ENCODE data around the gene FFAR2. TPM values are rescaled to one million over a fixed set of nuclear protein-coding genes. Genes with fewer than 3 reads are reported as not detected.

Gene FFAR2
- total and polyA plus RNA-seq, 4 donors = 0.25 to 0.84 (median 0.47) TPM

DNA sequence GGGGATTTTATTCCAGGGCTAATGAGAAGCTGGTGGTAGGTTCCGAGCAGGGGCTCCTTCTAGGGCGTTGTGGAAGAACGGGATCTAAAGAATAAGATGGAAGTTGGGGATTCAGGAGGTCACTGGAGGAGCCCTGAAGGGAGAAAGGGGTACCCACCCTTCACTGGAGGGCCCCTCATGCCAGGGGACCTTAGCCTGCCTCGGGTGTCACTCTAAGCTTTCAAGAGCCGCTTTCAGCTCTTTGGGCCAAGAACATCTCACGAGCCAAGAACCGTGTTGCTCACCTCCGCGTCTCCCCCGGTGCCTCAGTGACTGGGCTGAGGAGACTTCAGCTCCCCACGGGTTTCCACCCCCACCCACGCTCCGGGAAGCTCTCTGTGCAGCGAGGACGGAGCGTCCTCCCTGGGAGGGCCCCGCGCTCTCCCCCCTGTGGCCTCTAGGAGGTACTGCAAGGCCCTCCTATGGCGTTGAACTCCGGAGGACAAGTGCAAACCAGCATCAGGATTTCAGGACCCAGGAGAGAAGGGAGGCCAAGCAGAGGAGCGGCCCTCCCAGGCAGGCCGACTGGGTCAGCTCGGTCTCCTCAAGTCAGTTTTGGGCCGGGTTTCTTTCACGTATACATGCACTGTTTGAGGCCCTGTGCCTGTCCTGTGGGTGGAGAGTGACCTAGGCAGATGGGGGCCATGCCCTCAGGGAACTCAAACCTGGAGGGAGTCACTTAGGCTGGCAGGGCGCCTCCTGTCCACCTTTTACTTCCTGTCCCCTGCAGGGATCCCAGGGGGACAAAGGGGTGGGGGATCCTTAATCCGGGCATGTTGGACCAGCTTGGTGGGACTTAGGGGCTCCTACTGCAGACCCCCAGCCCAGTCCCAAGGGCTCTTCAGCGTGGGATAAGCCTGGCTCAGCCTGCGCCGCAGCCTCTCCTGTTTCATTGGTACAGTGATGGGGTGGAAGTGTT is 47.3 kb downstream of the FFAR2 start:
- peaks cover 0 to 6% (median 1%) of the 10 kb centered on the region in 4 donors for H3K4me1 ChIP-seq (ENCODE audit: control insufficient read depth in 4 of 4, insufficient read depth in 4 of 4, low read length in 3 of 4)
- TF ChIP-seq JUND (IDR thresholded peaks at IDR 0.05) = no peak
- peak; percentile 89 to 98 for TF ChIP-seq RAD21 (IDR thresholded peaks at IDR 0.05)
- TF ChIP-seq RXRA (IDR thresholded peaks at IDR 0.05) = peak in 1 of 2 donors; percentile 37
- TF ChIP-seq, protein P1, sequence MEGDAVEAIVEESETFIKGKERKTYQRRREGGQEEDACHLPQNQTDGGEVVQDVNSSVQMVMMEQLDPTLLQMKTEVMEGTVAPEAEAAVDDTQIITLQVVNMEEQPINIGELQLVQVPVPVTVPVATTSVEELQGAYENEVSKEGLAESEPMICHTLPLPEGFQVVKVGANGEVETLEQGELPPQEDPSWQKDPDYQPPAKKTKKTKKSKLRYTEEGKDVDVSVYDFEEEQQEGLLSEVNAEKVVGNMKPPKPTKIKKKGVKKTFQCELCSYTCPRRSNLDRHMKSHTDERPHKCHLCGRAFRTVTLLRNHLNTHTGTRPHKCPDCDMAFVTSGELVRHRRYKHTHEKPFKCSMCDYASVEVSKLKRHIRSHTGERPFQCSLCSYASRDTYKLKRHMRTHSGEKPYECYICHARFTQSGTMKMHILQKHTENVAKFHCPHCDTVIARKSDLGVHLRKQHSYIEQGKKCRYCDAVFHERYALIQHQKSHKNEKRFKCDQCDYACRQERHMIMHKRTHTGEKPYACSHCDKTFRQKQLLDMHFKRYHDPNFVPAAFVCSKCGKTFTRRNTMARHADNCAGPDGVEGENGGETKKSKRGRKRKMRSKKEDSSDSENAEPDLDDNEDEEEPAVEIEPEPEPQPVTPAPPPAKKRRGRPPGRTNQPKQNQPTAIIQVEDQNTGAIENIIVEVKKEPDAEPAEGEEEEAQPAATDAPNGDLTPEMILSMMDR (IDR thresholded peaks at IDR 0.05; ENCODE audit: low read depth, low read length, missing input control) = peak; percentile 98
- no peak for TF ChIP-seq YY1 (IDR thresholded peaks at IDR 0.05)
- peak in 1 of 2 donors; percentile 13 for TF ChIP-seq EGR1 (IDR thresholded peaks at IDR 0.05; ENCODE audit: low read depth in 2 of 2)
- TF ChIP-seq TAF1 (conservative IDR thresholded peaks at IDR 0.05) = no peak
- peak; percentile 56 for DNase-seq (ENCODE audit: low spot score)
- H3K36me3 ChIP-seq (ENCODE audit: control insufficient read depth in 4 of 4, insufficient read depth in 3 of 4, low read depth in 1 of 4, low read length in 3 of 4) = no peaks in the 10 kb centered on the region
- 28% methylated on average over 30 of the region's 30 CpGs for WGBS
- no peaks in the 10 kb centered on the region for H3K9me3 ChIP-seq (ENCODE audit: control insufficient read depth in 4 of 4, low read length in 3 of 4)
- peak overlapping the region in 1 of 2 donors; percentile 17 for H3K9ac ChIP-seq (ENCODE audit: low read depth in 1 of 2, low read length in 2 of 2)
- no peaks in the 10 kb centered on the region for H3K27me3 ChIP-seq (ENCODE audit: control insufficient read depth in 4 of 4, insufficient read depth in 4 of 4, low read length in 3 of 4)
- H3K4me3 ChIP-seq (ENCODE audit: low read depth in 1 of 3, low read length in 3 of 3) = no peak overlapping the region
- no peak overlapping the region for H3K27ac ChIP-seq (ENCODE audit: low read depth in 1 of 2, low read length in 2 of 2)

DNA sequence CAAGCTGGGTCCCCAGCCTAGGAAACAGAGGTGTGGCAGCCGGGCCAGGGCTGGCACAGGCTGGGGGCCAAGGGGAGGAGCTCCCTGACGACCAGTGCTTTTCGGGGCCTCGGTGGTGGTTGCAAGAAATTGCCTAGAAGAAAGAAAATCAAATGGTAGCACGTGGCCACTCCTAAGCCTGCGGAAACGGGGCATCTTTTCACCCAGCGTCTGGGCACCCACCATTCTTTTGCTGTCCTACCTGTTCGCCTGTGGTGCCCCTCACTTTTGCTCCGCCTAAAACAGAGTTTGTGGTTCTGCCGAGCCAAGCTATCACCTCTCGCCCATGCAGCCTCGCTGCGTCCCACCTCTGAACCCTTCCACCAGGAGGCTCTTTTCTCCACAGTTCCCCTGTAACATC is 49.3 kb downstream of the FFAR2 start:
- H3K9me3 ChIP-seq (ENCODE audit: control insufficient read depth in 4 of 4, low read length in 3 of 4) = no peaks in the 10 kb centered on the region
- H3K27ac ChIP-seq (ENCODE audit: low read depth in 1 of 2, low read length in 2 of 2) = no peak overlapping the region
- TF ChIP-seq RAD21 (IDR thresholded peaks at IDR 0.05) (no peak), SP1 (IDR thresholded peaks at IDR 0.05) (no peak), HNF4G (IDR thresholded peaks at IDR 0.05) (no peak), NR2F2 (IDR thresholded peaks at IDR 0.05) (no peak), FOXA1 (IDR thresholded peaks at IDR 0.05) (no peak), HNF4A (conservative IDR thresholded peaks at IDR 0.05) (no peak), GABPA (IDR thresholded peaks at IDR 0.05 in 1 of 2, conservative IDR thresholded peaks at IDR 0.05 in 1 of 2) (no peak), JUND (IDR thresholded peaks at IDR 0.05) (no peak), EGR1 (IDR thresholded peaks at IDR 0.05; ENCODE audit: low read depth in 2 of 2) (no peak), FOXA2 (IDR thresholded peaks at IDR 0.05) (no peak), YY1 (IDR thresholded peaks at IDR 0.05) (no peak), TAF1 (conservative IDR thresholded peaks at IDR 0.05) (no peak), RXRA (IDR thresholded peaks at IDR 0.05) (no peak)
- TF ChIP-seq, protein P1 (IDR thresholded peaks at IDR 0.05; ENCODE audit: low read depth, low read length, missing input control) = no peak
- TF ChIP-seq, protein P2, sequence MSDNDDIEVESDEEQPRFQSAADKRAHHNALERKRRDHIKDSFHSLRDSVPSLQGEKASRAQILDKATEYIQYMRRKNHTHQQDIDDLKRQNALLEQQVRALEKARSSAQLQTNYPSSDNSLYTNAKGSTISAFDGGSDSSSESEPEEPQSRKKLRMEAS (IDR thresholded peaks at IDR 0.05) = no peak
- TF ChIP-seq, protein P3, sequence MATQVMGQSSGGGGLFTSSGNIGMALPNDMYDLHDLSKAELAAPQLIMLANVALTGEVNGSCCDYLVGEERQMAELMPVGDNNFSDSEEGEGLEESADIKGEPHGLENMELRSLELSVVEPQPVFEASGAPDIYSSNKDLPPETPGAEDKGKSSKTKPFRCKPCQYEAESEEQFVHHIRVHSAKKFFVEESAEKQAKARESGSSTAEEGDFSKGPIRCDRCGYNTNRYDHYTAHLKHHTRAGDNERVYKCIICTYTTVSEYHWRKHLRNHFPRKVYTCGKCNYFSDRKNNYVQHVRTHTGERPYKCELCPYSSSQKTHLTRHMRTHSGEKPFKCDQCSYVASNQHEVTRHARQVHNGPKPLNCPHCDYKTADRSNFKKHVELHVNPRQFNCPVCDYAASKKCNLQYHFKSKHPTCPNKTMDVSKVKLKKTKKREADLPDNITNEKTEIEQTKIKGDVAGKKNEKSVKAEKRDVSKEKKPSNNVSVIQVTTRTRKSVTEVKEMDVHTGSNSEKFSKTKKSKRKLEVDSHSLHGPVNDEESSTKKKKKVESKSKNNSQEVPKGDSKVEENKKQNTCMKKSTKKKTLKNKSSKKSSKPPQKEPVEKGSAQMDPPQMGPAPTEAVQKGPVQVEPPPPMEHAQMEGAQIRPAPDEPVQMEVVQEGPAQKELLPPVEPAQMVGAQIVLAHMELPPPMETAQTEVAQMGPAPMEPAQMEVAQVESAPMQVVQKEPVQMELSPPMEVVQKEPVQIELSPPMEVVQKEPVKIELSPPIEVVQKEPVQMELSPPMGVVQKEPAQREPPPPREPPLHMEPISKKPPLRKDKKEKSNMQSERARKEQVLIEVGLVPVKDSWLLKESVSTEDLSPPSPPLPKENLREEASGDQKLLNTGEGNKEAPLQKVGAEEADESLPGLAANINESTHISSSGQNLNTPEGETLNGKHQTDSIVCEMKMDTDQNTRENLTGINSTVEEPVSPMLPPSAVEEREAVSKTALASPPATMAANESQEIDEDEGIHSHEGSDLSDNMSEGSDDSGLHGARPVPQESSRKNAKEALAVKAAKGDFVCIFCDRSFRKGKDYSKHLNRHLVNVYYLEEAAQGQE (IDR thresholded peaks at IDR 0.05) = no peak
- TF ChIP-seq, protein P4, sequence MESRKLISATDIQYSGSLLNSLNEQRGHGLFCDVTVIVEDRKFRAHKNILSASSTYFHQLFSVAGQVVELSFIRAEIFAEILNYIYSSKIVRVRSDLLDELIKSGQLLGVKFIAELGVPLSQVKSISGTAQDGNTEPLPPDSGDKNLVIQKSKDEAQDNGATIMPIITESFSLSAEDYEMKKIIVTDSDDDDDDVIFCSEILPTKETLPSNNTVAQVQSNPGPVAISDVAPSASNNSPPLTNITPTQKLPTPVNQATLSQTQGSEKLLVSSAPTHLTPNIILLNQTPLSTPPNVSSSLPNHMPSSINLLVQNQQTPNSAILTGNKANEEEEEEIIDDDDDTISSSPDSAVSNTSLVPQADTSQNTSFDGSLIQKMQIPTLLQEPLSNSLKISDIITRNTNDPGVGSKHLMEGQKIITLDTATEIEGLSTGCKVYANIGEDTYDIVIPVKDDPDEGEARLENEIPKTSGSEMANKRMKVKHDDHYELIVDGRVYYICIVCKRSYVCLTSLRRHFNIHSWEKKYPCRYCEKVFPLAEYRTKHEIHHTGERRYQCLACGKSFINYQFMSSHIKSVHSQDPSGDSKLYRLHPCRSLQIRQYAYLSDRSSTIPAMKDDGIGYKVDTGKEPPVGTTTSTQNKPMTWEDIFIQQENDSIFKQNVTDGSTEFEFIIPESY (IDR thresholded peaks at IDR 0.05) = no peak
- 93% methylated on average over 14 of the region's 14 CpGs for WGBS
- H3K4me3 ChIP-seq (ENCODE audit: low read depth in 1 of 3, low read length in 3 of 3) = no peak overlapping the region
- no peaks in the 10 kb centered on the region for H3K36me3 ChIP-seq (ENCODE audit: control insufficient read depth in 4 of 4, insufficient read depth in 3 of 4, low read depth in 1 of 4, low read length in 3 of 4)
- H3K4me1 ChIP-seq (ENCODE audit: control insufficient read depth in 4 of 4, insufficient read depth in 4 of 4, low read length in 3 of 4) = peaks cover 0 to 6% (median 1%) of the 10 kb centered on the region in 4 donors
- no peaks in the 10 kb centered on the region for H3K27me3 ChIP-seq (ENCODE audit: control insufficient read depth in 4 of 4, insufficient read depth in 4 of 4, low read length in 3 of 4)
- no peak overlapping the region for H3K9ac ChIP-seq (ENCODE audit: low read depth in 1 of 2, low read length in 2 of 2)
- no peak for DNase-seq (ENCODE audit: low spot score)
